Left renal pelvis (tissue), 4 donors: Measurements from ENCODE around the gene CDH16. TPM values are rescaled to one million over a fixed set of nuclear protein-coding genes. Genes with fewer than 3 reads are reported as not detected.
A peak's percentile ranks its signal among the peaks of the same experiment; 100 is the strongest.

Experiments used
- DNase-seq, 4 donors: peaks; one replicate each; pipeline ENCODE4 v3.0.0-alpha.2; 2013; ENCODE audit warnings: low read depth in 4 of 4, low spot score in 3 of 4
- polyA plus RNA-seq, 4 donors: library from polyadenylated mRNA; unstranded; fragments of 120-200 nt; gene quantifications; one replicate each; pipeline ENCODE4 v1.2.1, GENCODE V29; 2013; ENCODE audit not compliant: insufficient read length in 4 of 4

CDH16 gene
- polyA plus RNA-seq, 4 donors, result 4.1 to 307 (median 238) TPM

- no peak for DNase-seq
Observed at GRCh38 chr16:66913081-66913480, 5.6 kb downstream of the CDH16 start.

- DNase-seq, result no peak
Observed at GRCh38 chr16:66911801-66912200, 6.9 kb downstream of the CDH16 start.

- DNase-seq, result no peak
Observed at GRCh38 chr16:66911112-66911511, 7.6 kb downstream of the CDH16 start.

GRCh38 chr16:66910175-66910940, 8.3 kb downstream of the CDH16 start:
- no peak for DNase-seq

- DNase-seq, result no peak
Observed at GRCh38 chr16:66908762-66909559, 9.7 kb downstream of the CDH16 start.

GRCh38 chr16:66908116-66908515, 10.6 kb downstream of the CDH16 start:
- no peak for DNase-seq

GRCh38 chr16:66906916-66907836, 11.5 kb downstream of the CDH16 start:
- DNase-seq, result no peak

- peak in 2 of 4 donors; percentile 55 to 59 for DNase-seq
Observed at GRCh38 chr16:66905633-66906539, 12.8 kb downstream of the CDH16 start.

GRCh38 chr16:66904846-66905632, 13.6 kb downstream of the CDH16 start:
- DNase-seq, result no peak

GRCh38 chr16:66904428-66904845, 14.2 kb downstream of the CDH16 start:
- DNase-seq, result no peak

- no peak for DNase-seq
Observed at GRCh38 chr16:66903544-66904427, 14.9 kb downstream of the CDH16 start.

GRCh38 chr16:66902648-66903543, 15.8 kb downstream of the CDH16 start:
- no peak for DNase-seq

- no peak for DNase-seq
Observed at GRCh38 chr16:66901626-66902025, 17.1 kb downstream of the CDH16 start.

- DNase-seq, result no peak
Observed at GRCh38 chr16:66900721-66901441, 17.8 kb downstream of the CDH16 start.

GRCh38 chr16:66899945-66900710, 18.6 kb downstream of the CDH16 start:
- DNase-seq, result peak in 2 of 4 donors; percentile 69 to 82
